Measurements from ENCODE around the gene TMEM106A. TPM values are rescaled to one million over a fixed set of nuclear protein-coding genes. Genes with fewer than 3 reads are reported as not detected.

TMEM106A gene
- total and polyA plus RNA-seq, 2 of the 13 experiments (the other 11 are each of a cell fraction or from before 2014, with no cell fraction given) = 16.9 to 35.9 TPM

- peak; percentile 76; the same call in 1 of the 2 replicates for TF ChIP-seq ZSCAN20 (CRISPR knock-in tag; IDR thresholded peaks at IDR 0.05; ENCODE audit: borderline replicate concordance)
- TF ChIP-seq PTBP1 (IDR thresholded peaks at IDR 0.05; ENCODE audit: low read depth, low read length, poor library complexity, severe bottlenecking) = no peak
- TF ChIP-seq PRPF4 (IDR thresholded peaks at IDR 0.05; ENCODE audit: low read depth, low read length, poor library complexity, severe bottlenecking) = no peak
- peak; percentile 80 for TF ChIP-seq POGZ (CRISPR knock-in tag; IDR thresholded peaks at IDR 0.05)
- peak; percentile 50; the same call in 1 of the 2 replicates for TF ChIP-seq ZMAT3 (CRISPR knock-in tag; conservative IDR thresholded peaks at IDR 0.05)
- no peak for TF ChIP-seq ZNF546 (CRISPR knock-in tag; conservative IDR thresholded peaks at IDR 0.05)
- TF ChIP-seq ZNF605 (CRISPR knock-in tag; IDR thresholded peaks at IDR 0.05) = peak; percentile 94
- TF ChIP-seq KDM5A (IDR thresholded peaks at IDR 0.05; ENCODE audit: borderline replicate concordance, low read length) = peak; percentile 78
- no peak; the same call in 1 of the 2 replicates for TF ChIP-seq ZNF317 (CRISPR knock-in tag; IDR thresholded peaks at IDR 0.05)
- TF ChIP-seq MIER3 (CRISPR knock-in tag; IDR thresholded peaks at IDR 0.05; ENCODE audit: borderline replicate concordance) = peak; percentile 12; the same call in 1 of the 2 replicates
- peak; percentile 28; the same call in 1 of the 2 replicates for TF ChIP-seq ZNF224 (CRISPR knock-in tag; IDR thresholded peaks at IDR 0.05)
- TF ChIP-seq ZSCAN9 (CRISPR knock-in tag; IDR thresholded peaks at IDR 0.05; ENCODE audit: borderline replicate concordance) = peak; percentile 43; the same call in 1 of the 2 replicates
- TF ChIP-seq SMAD3 (CRISPR knock-in tag; IDR thresholded peaks at IDR 0.05) = peak; percentile 50; the same call in 1 of the 2 replicates
- peak; percentile 92; the same call in 1 of the 2 replicates for TF ChIP-seq FIP1L1 (IDR thresholded peaks at IDR 0.05; ENCODE audit: borderline replicate concordance, insufficient read depth, low read depth, low read length)
- TF ChIP-seq ZNF800 (CRISPR knock-in tag; IDR thresholded peaks at IDR 0.05) = peak; percentile 10; the same call in 1 of the 2 replicates
- TF ChIP-seq ZBTB39 (CRISPR knock-in tag; IDR thresholded peaks at IDR 0.05) = peak; percentile 22; the same call in 1 of the 2 replicates
- TF ChIP-seq SRSF1 (optimal IDR thresholded peaks at IDR 0.05; ENCODE audit: low read depth, low read length) = peak; percentile 89
- TF ChIP-seq XBP1 (CRISPR knock-in tag; IDR thresholded peaks at IDR 0.05) = 0 out of 2 replicates have a peak, but pooled peaks have one; percentile 1
- TF ChIP-seq ZKSCAN8 (CRISPR knock-in tag; IDR thresholded peaks at IDR 0.05; ENCODE audit: borderline replicate concordance) = no peak
- TF ChIP-seq KDM3A (CRISPR knock-in tag; IDR thresholded peaks at IDR 0.05; ENCODE audit: low read depth) = peak; percentile 38; the same call in 1 of the 2 replicates
- no peak for TF ChIP-seq E2F5 (CRISPR knock-in tag; conservative IDR thresholded peaks at IDR 0.05)
- TF ChIP-seq ZNF101 (CRISPR knock-in tag; IDR thresholded peaks at IDR 0.05; ENCODE audit: borderline replicate concordance, low read depth) = no peak
Observed at GRCh38 chr17:43170766-43171585, 40.7 kb upstream of the TMEM106A start, which contains the start of gene NBR1 (continued).

All from HepG2 (cell line).